COLO829 (cell line): ENCODE measurements around the gene CCDC57.

Source experiments
- DNase-seq: peaks from one replicate; pipeline ENCODE4 v3.0.0; 2012; ENCODE audit warnings: low spot score

The CCDC57 gene

DNA sequence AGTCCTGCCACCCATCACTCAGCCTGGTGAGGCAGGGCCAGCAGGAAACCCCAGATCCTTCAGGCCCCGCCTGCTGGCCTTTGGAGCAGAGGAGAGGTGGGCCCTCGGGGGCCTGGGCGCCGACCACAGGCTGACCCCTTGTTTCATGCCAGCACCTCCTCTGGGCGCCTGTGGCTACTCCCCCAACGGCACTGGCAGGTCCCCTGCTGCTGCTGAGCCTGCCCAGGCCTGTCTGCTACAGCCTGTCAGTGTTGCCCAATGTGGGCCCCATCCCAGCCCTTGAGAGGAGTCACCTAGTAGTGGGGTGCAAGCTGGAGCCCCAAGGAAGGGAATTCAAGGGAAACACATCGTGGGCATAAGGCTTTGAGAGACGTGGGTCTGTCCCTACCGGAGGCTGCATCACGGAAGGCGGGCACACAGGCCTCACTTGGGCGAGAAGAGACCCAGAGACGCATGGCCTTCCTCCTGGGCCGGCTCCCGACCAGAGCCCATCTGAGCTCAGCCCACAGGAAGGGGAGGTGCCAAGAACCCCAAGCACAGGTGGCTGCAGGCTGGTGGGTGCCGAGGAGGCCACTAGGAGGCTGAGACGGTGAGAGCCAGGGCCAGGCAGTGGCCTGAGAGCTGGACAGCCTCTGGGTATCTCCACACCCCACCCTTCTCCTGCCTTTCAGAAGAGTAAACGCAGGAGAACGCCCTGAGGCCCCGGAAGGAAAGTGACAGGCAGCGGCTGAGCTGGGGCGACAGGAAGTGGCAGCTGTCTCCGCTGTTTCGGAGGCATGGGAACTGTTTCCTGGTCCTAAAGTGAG lies 106.6 kb downstream of the CCDC57 start:
- peak; percentile 48 for DNase-seq

DNA sequence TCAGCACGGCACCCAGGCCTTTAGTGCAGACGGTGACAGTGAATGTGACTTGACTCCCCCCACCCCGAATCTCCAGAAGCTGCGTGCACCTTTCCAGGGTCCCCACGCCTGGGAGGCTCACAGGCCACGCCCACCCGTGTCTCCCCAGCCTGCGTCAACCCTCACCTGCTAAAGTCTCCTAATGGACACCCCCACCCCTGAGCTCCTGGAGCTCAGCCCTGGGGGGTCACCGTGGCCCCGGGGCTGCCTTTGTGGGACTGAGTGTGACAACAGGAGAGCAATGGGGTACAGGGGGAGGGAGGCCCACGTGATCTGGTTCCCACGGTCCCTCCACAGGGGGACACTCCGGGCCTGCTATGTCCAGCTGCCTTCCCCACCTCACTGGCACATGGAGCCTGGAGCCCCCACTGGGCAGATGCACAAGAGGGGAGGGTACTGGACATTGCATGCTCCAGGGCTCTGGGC lies 107.2 kb downstream of the CCDC57 start:
- DNase-seq = no peak

DNA sequence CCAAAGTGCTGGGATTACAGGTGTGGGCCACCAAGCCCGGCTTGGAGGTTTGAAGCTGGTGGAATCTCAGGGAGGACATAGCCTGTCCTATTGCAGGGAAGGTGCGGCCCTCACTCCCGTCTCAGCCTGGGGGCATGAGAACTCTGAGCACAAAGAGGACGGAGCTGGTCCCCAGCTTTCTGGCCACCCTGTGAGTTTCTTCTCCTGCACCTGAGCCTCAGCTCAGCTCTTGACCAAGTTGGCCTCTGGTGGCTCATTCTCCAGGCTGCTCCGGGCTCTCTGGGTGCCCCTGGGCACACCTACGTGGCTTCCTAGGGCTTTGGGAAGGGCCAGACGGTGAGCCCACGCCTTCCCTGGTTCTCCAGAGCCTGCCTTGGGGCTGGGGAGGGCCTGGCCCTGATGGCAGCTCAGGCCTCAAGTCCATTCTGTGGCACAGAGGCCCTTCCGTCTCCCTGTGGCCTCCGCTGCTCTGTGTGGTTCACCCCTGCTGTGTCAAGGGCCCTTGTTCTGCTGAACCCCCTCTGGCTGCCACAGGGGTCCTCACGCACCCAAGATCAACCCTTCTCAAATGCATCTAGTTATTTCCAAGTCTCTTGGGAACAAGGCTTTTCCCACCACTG lies 107.7 kb downstream of the CCDC57 start:
- no peak for DNase-seq

DNA sequence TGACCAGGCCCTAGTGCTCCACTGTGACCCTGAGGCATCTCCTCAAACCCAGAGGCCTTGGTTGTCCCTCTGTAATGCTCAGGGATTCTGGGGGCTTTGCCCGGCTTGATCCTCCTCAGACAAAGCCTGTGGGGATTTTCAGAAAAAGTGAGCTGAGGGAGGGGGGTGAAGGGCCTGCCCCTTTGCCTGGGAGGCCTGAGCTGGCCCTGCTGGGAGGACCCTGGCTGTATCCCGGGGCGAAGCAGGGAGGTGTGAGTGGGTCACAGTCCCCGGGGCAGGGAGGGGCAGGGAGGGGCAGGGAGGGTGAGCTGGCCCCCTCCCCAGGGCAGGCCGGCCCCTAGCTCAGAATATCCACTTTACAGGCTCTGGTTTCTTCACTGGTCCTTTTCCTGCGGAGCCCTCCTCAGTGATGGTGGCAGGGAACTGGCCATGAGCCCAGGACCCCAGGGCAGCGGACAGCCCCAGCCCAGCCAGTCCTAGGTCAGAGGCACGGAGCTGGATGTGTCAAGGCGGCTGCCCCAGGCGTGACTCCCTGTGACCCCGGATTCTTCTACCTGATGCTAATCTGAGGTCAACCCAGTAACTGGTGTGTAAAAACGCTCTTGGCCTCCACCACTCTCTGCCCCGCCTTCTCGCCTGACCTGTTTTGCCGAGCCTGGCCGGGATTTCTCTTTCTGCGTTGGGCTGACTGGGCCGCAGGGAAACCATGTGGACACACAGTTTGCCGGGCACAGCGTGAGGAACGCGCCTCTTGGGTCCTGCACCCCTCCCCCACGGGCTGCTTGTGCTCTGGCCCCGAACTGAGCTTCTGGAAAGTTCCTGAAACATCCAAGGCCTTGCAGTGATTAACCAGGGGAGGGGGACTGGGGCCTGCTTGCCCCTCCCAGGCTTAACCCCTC lies 108.8 kb downstream of the CCDC57 start:
- DNase-seq = no peak

DNA sequence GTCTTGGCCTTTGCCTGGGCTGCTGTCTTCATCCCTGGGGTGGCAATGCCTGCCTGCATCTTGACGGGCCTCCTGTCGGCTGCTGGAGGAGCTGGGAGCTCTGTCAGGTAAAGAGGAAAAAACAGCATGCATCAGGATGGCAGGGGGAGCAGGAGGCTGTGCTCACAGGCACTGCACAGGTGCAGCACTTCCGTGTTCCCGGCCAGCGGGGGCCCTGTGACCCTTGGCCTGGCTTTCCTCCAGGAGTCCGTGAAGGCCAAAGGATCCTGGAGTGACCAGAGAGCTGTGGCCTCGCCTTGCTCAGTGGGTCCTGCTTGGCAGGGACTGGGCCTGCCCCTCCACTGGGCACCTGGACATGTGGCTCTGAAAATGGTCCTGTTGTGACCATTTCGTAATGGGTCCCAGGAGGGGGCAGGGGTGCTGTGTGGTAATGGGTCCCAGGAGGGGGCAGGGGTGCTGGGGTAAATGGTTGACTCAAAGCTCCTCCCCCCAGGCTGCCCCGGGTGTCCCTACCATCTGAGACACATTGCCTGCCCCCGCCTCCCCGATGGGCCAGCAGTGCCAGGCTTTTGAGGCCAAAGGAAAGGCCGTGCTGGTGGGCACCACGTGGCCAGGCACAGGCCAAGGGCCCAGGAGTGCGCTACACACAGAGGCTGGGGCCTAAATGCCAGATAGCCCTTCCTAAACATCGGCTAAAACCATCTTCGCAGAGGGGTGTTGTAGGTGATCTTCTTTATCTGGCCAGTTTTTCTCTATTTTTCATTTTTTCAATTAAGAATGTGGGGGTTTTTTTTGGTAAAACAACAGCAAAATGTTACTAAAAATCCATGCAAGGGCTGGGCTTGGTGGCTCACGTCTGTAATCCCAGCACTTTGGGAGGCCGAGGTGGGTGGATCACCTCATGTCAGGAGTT lies 110.6 kb downstream of the CCDC57 start:
- DNase-seq = no peak

DNA sequence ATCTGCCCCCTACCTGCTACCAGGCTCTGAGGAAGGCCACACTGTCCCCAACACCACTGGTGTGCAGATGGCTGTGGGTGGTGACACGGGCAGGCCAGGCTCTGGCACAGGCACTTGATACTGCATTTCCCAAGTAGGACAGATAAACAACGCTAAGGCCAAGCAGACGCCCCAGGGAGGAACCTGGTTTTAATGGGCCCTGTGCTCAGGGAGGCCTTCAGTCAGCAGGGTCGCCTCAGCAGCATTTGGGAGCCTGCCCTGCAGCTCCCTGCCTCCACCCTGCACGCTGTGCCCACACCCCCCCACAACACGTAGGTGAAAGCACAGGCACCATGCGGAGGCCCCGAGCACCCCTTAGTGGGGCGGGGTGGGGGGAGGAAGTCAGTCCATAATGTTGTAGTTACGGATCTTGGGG lies 111.3 kb downstream of the CCDC57 start:
- DNase-seq = no peak

DNA sequence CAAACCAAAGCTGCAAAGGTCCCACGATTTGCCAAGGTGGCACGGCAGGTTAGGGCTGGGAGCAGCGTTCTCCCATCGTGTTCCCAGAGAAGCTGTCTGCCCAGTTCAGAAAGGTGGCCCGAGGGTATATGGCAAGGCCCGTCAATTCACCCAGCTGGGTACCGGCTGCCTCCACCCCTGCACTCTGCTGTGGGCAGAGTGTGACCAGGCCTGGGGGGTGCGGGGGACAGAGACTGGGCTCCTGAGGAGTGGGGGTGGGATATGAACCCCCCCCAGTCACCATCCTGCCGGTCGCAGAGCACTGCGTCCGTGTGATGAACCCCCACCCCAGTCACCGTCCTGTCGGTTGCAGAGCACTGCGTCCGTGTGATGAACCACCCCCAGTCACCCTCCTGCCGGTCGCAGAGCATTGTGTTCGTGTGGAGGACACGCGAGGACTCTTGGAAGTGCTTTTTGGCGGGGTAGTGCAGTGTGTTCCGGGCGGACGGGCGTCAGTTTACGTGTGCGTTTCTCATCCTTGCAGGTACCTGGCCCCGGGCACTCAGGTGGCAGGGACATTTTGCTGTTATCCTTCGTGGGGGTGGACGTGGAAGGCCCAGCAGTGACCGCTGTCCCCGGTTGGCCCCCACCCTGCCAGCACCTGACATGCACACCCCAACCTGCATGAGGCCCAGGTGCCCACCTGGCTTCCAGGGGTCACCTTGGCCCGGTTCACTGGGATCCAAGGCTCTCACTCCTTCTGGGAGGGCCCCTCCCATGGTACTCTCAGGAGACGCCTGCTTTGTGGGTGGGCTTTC lies 111.9 kb downstream of the CCDC57 start:
- DNase-seq = no peak

DNA sequence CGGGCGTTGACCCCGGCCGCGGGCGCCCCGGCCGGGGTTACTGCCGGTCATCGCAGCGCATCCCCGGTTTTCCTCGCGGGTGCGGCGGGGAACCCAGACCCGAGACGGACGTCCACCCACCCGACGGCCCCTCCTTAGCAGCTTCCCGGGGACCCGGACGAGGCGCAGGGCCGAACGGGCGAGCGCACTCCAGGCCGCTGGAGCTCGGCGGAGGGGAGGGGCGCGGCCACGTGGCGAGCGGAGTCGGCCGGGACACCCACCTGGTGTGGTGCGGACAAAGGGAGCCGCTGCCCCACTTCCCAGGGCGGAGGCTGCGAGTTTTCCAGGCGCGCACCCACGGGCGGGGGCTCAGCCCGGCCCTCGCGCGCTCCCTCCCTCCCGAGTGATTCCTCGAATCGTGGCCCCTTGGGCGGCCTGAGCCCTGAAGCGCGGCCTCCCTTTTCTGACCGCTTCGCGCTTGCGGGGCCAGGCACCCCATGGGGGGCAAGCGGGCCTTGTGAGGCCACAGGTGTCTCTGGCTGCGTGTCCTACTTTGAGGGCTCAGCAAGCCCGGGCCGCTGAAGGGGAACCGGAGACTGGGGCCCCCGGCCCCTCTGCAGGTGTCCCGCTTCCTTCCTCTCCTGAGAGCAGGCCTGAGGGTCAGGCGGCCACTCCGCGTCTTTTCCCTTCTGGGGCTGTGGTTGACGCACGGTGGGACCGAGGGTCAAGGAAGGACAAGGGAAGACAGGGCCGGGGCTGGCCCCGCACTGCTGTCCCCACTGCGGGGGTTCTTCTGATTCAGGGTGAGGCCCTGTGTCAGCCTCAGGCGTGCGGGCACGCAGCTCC lies 113.5 kb downstream of the CCDC57 start:
- no peak for DNase-seq

DNA sequence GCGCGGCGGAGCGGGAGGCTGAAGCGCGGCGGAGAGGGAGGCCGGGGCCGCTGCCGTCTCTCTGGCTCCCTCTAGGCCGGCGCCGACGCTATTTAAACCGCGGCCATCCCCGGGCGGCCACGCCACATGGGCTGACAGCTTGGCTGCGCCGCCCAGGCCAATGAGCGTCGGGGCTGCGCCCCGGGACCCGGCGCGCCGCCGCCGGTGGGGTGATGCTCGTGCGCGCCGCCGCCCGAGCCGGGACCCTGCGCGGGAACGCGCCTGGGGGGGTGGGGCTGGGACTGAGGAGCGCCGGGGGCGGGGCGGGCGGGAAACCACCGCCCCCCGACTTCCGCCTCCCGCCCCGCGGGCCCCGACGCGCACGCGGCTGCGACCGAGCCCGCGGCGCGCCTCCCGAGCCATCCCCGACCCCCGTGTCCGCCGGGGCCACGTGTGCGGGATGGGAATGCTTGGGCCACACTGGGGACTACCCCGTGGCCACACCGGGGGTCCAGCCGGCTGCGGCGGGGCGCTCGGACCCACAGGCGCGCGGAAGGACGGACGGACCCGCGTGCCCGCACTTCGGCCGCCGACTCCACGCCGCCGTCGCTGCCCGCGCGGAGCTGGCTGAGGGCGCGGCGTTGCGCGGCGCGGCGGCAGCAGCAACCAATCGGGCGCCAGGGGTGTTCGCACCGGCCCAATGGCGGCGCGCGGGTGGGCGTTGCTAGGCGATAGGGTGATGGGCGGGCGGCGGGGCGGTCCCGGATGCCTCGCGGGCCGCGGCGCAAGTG lies 114.3 kb downstream of the CCDC57 start, which contains the start of gene FASN:
FASN (minus strand) TSS at position 68 of the 770 bp plus-strand sequence. CDS start 1,791 bp downstream, outside the sequence.
- peak; percentile 96 for DNase-seq

DNA sequence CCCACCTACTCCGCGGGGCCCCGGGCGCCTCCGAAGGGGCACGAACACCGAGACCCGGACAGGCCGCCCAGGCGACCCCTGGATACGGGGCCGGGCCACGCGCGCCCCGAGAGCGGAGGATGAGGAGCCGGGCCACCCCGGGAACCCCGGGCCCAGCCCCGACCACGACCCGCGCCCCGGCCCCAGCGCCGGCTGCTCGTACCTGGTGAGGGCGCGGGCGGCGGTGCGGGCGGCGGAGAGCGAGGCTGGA lies 114.8 kb downstream of the CCDC57 start:
- no peak for DNase-seq

DNA sequence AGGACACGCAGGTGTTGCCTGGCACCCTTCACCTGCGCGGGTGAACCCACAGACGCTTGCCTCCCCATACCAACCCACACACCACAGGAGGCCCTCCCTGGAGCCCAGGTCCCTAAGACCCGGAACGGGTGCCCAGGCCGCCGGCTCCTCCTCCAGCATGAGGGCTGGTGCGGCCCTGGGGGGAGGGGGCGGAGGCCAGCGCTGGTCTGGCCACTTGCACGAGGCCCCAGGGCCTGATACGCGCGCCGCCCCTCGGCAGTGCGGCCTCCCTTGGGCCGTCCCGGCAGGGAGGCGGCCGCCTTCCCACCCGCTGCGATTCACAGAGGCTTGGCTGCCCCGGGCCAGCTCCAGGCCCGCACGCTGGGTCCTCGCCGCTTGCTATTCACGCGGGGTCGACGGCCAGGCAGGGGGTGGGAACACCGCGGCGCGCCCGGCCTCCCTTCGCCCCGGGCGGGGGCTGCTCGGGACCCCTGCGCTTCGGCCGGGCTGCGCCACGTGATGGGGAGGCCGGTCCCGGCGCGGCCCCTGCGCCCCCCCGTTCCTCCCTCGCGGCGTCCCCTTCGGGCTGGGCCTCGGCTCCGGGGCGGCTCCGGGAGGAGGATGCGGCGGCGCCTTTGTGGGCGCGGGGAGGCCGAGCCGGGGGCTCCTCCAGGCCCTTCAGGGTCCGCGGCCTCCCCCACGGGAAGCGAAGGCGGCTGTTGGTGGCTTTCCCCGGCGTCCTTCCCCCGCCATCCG lies 115.3 kb downstream of the CCDC57 start:
- DNase-seq = no peak

DNA sequence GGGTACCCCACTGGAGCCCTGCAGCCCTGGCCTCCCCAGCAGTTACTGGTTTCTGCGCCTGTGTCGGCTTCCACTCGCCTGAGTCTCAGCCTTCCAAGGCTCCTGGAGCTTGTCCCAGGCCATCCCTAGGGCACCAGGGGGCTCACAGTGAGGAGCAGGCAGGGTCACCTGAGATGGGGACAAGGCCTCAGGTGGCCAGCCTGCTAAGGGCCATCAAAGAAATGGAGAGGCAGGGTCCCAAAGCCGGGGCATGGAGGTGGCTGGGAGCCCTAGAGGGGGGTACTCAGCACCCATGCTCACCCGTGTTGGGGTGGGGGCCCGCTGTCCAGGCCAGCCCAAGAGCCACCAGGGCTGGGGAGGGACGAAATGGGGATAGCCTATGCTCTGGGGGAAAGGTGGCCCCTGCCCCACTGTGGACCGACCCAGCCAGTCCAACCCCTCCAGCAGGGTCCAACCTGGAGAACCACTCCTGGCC lies 115.9 kb downstream of the CCDC57 start:
- no peak for DNase-seq

DNA sequence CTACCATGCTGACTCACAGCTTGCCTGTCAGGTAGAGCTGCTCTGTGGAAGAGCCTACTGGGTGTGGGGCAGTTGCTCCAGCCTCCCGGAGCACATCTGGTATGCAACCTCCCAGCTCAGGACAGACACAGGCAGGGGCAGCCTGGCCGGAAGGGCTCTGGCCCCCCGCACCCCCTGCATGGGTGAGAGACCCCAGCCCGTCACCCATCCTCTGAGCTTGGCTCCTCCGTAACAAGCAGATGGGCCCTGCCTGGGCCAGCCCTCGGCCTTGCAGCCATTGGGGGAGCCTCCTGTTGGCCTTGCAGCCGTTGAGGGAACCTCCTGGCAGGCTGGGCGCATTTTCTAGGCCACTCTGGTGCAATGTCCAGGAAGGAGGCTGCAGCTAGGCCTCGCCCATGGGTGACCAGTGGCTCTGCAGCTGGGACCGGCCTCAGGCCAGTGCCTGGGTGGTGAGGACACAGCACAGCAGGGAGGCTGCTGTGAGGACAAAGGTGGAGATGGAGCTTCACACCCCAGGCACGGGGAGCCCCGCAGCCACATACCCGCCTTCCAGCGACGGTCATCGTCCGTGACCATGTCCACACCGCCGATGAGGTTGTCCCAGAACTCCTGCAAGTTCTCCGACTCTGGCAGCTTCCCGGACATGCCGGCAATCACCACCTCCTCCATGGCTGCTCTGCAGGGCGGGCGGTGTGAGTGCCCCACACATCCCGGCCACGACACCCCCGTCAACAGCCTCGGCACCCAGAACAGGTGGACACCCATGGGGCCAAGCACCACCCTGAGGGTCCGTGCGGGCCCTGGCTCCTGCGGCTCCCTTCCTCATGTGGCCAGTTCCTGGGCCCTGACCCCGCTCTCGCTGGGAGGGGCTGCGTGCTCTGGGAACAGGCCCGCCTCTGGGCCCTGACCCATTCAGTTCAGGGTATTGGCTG lies 116.6 kb downstream of the CCDC57 start:
- DNase-seq = no peak

DNA sequence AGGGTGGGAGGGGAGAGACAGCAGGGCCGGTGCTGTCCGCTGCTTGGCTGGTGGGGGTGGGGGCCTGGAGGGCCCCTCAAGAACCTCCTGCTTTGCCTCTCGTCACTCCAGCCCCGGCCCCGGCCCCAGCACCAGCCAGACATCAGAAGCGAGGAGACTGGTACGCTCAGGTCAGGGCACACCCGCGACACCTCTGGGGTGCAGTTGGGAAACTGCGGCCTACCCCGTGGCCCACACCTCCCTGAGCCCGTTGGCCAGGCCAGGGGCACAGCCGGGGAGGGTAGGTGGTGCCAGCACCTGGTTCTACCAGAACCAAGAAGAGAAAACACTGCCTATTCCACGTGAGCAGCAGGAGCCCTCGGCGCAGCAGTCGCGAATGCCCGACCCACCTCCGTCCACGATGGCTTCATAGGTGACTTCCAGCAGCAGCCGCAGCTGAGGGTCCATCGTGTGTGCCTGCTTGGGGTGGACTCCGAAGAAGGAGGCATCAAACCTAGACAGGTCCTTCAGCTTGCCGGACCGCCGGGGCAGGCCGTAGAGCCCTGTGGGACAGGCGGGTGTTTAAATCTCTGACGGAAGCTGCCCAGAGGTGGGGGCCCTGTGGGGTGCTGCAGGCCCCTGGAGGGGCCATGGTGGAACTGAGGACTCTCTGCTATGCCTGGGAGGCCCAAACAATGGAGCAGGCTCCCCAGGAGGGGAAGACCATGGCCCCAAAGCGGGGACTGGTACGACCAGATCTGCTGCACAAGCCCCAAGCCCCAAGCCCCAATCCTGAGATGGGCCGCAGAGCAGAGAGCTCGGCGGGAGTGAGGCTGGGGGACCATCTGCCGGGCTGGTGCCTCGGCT lies 117.5 kb downstream of the CCDC57 start:
- no peak for DNase-seq

DNA sequence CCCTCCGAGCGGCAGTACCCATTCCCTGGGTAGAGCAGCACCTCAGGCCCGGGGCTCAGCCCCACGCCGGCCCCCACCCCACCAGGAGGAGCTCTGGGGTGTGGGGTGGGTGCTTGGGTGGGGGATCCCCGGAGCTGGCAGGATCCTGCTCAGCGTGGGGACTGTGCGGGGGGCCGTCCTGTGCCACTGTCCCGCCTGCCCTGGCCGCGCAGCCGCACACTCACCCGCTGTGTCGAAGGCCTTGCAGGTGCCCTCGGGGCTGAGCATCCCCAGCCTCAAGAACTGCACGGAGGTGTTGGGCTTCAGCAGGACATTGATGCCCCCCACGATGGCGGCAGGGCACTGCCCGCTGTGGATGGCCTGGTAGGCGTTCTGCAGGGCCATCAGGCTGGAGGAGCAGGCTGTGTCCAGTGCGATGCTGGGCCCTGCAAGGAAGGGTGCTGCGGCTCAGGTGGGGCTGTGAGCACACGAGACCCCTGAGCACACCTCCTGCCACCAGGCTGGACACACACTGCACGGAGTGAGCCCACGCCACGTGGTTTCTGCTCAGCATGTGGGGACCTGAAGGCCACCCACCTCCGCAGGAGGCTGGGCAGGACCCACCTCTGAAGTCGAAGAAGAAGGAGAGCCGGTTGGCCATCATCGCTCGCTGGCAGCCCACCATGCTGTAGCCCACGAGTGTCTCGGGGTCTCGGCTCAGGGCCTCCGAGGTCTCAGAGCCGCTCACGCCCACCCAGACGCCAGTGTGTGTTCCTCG lies 119.5 kb downstream of the CCDC57 start:
- DNase-seq = no peak

DNA sequence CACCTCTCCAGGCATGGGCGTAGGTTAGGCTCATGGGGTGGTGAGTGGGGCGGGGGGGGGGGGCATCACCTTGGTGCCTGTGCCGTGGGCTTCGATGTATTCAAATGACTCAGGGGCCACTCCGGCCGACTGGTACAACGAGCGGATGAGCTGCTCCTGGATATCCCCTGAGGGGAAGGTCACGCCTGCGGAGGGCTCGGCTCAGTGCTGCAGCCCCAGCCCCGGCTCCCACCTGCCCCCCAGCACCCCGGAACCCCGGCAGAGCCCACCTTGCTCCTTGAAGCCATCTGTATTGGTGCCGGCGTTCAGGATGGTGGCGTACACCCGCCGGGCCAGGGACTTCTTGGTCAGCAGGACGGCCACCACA lies 120.0 kb downstream of the CCDC57 start:
- no peak for DNase-seq
